Stimulated activated CD8-positive, alpha-beta memory T cell treated with anti-CD3 and anti-CD28 coated beads, Interleukin-4, amount 100 ng/mL, for 1 hour (primary cell): Measurements from ENCODE around the gene CD244.

Experiments
- DNase-seq, 2 donors: peaks; one replicate each; pipeline ENCODE4 v3.0.0-alpha.2; 2020; ENCODE audit warnings: low read depth in 2 of 2, low spot score in 1 of 2

CD244 gene

DNA sequence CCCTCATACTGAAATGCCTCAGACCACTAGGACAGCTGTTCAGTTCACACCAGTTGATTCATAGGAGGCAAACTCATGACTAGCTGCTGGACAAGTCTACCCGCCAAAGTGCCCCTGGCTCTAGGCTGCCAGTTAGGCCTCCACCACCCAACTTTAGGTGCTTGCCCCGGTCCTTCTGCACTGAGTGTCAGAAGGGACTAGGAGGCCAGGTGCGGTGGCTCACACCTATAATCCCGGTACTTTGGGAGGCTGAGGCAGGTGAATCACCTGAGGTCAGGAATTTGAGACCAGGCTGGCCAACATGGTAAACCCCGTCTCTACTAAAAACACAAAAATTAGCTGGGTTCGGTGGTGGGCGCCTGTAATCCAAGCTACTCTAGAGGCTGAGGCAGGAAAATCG is 47.8 kb downstream of the CD244 start:
- DNase-seq: no peak

DNA sequence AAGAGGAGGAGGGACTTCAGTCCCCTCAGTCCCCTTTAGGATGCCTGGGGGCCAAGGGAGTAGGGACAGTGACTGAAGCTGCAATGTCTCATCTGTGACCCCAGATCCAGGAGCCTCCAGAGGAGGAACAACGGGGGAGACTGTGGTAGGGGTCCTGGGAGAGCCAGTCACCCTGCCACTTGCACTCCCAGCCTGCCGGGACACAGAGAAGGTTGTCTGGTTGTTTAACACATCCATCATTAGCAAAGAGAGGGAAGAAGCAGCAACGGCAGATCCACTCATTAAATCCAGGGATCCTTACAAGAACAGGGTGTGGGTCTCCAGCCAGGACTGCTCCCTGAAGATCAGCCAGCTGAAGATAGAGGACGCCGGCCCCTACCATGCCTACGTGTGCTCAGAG is 48.4 kb downstream of the CD244 start:
- no peak for DNase-seq

DNA sequence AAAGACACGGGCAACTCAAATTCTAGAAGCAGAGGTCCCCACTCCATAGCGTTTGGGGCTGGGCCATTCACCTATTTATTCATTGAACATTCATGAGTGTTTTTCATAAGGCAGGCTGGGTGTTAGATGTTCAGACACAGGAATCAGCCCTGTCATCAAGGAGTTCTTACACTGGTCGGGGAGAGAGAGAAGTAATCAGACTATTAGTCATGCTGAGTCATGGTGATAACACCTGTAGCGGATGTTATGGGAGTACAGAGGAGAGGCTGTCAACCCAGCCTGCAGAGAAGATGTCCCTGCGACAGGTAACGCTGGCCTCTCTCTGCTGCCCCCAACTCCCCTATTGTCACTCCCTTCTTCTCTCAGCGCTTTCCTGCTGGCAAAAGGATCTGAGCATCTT is 49.5 kb downstream of the CD244 start:
- no peak for DNase-seq

DNA sequence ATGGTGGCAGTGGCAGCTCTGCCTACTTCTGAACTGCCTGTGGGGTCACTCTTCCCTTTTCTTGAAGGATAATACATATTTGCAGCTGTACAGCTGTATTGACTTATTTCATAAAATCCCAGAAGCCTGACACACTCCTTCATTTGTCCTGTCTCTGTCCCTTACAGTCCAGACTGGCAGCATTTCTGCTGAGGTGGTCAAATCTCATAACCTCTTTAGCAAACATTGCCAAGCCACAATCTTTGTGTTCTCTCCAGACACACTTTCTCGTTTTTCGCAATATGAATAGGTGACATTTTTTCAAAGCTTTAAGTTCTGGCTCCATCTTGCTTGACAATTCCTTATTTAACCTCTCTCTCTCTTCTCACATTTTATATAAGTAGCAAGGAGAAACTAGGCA is 51.5 kb downstream of the CD244 start:
- no peak for DNase-seq

DNA sequence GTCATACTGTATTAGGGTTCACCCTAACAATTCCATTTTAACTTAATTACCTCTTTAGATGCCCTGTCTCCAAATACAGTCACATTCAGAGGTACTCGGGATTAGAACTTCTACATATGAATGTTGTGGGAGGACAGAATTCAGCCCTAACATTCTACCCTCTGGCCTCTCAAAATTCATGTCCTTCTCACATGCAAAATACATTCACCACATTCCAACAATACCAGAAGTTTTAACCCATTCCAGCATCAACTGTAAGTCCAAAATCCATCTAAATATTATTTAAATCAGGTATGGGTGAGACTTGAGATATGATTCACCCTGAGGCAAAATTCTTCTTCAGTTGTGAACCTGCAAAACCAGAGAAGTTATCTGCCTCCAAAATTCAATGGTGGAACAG is 52.2 kb downstream of the CD244 start:
- no peak for DNase-seq

DNA sequence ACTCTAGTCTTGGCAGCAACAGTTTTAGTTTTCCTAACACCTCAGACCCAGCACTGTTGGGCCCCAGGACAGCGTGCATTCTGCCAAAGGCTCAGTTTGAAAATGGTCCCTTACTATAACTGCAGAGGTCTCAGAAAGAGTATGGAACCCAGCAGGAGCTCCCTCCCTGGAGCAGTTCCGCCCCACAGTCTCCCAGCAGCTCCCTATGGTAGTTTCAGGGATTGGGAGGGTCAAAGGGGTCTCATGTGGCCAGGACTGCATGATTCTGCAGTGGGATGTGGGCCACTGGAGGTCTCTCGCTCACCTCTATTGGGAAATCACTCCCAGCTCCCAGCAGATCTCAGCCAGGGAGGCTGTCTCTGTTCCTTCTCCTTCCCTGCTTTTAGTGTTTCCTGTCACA is 54.4 kb downstream of the CD244 start:
- DNase-seq: no peak

DNA sequence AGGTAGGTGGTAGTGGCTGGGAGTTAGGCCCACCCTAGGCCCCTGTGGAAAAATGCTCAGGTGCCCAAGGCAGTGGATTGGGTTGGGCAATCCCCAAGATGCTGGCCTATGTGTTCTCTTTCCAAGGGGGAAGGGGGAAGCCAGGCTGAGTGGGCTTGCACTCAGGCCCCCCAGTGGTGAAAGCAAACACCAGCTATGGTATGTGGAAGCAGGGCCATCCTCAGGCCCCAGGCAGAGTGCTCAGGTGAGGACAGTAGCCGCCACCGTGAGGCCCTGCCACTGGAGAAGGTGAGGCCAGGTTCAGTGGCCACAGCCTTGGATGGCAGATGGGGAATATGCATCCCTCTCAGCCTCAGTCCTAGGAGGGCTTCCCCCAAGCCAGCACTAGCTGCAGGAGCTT is 54.9 kb downstream of the CD244 start:
- DNase-seq: no peak

DNA sequence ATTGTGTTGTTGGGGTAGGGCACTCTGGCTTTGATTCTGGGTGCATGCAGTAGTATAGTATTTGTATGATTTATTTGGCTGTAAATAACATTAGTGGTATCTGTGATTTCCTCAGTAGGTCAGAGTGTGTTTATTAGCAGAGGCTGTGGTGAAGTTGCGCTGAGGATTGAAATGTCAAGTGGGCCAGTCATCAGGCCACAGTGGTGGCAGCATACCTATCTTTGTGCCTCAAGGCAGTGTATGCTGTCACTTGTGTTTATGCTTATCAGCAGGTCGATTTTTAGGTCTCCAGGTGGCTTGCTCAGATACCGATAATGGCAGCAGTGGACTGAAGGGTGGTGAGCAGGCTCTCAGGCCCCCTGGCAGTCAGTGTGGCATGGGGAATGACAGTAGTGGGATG is 55.4 kb downstream of the CD244 start:
- no peak for DNase-seq

DNA sequence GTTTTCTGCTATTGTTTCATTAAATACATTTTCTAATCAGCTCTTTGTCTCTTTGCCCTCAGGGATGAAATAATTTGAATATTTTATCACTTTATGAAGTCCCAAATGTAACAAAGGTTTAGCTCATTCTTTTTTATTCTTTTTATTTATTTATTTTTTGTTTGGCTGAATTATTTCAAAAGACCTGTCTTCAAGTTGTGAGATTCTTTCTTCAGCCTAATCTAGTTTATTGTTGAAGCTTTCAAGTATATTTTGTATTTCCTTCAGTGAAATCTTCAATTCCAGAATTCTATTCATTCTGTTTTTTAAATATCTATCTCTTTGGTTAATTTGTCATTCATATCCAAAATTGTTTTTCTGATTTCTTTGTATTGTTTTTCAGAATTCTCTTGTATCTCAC is 55.9 kb downstream of the CD244 start:
- no peak for DNase-seq

DNA sequence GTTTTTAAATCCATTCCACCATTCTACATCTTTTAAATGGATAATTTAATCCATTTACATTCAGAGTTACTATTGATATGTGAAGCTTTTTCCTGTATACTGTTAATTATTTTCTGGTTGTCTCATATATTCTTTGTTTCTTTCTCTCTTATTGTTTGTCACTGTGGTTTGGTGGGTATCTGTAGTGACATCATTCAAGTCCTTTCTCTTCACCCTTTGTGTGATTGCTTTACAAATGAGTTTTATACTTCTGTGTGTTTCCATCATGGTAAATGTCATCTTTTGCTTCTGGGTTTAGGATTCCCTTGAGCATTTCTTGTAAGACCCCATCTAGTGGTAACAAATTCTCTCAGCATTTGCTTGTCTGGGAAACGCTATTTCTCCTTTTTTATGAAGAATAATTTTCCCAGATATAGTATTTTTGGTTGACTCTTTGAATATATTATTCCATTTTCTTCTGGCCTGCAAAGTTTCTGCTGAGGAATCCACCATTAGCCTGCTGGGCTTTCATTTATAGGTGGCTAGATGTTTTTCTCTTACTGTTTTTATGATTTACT is 56.5 kb downstream of the CD244 start:
- DNase-seq: no peak

DNA sequence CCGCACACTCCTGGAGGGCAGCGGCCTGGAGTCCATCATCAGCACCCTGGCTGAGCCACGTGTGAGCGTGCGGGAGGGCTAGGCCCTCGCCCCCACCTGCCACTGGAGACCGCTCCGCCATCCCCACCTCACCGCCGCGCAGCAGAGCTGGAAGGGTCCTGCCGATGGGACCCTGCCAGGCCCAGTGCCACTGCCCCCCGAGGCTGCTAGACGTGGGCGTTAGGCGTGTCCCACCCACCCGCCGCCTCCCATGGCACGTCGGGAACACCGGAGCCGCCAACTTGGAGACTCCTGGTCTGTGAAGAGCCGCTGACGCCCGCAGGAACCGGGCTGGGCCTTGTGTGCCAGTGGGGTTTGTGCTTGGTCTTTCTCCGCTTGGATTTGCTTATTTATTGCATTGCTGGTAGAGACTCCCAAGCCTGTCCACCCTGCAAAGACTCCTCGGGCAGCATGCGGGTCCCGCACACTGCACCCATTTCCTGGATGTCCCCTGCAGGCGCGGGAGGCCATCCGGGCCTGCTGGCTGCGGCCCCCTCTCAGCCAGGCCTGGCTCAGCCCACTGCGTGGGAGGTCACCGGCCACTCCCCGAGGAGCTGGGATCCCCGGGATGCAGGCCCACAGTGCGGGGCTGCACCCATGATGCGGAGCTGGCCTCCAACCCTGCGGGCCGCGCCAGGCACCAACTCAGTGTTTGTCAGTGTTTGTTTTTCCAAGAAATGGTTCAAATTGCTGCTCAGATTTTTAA is 60.7 kb downstream of the CD244 start:
- no peak for DNase-seq

DNA sequence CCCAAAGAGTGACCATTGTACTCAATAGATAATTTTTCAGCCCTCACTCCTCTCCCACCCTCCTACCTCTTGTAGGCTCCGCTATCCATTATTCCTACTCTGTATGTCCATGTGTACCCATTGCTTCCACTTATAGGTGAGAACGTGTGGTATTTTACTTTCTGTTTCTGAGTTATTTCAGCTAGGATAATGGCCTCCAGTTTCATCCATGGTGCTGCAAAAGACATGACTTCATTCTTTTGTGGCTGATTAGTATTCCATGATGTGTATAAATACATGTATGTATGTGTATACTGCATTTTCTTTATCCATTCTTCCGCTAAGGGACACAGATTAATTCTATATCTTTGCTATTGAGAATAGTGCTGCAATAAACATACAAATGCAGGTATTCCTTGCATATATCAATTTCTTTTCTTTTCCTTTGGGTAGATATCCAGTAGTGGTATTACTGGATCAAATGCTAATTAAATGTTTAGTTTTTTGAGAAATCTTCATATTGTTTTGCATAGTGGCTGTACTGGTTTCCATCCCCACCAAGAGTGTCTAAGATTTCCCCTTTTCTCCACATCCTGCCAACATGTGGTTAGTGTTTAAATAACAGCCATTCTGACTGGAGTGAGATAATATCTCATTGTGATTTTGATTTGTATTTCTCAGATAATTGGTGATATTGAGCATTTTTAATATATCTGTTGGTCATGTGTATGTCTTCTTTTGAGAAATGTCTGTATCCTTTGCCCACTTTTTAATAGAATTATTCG is 61.9 kb downstream of the CD244 start:
- DNase-seq: no peak

DNA sequence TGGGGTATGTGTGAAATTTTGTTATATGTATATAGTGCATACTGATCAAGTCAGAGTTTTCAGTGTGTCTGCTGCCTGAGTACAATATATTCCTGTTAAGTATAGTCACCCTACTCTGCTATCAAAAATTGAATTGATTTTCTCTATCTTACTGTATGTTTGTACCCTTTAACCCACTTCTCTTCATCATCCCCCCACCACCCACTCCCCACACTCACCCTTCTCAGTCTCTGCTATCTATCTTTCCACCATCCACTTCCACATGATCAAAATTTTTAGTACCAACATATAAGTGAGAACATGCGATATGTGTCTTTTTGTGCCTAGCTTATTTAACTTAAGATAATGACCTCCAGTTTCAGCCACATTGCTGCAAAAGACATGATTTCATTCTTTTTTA is 62.5 kb downstream of the CD244 start:
- DNase-seq: no peak

DNA sequence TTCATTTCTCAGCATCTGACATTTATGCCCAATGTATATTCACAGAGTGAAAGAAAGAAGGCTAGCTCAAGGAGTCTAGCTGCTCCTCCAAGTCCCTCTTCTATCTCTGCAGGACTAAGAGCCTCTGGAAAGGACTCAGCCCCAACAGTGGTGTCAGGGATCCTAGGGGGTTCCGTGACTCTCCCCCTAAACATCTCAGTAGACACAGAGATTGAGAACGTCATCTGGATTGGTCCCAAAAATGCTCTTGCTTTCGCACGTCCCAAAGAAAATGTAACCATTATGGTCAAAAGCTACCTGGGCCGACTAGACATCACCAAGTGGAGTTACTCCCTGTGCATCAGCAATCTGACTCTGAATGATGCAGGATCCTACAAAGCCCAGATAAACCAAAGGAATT is 63.0 kb downstream of the CD244 start:
- no peak for DNase-seq

DNA sequence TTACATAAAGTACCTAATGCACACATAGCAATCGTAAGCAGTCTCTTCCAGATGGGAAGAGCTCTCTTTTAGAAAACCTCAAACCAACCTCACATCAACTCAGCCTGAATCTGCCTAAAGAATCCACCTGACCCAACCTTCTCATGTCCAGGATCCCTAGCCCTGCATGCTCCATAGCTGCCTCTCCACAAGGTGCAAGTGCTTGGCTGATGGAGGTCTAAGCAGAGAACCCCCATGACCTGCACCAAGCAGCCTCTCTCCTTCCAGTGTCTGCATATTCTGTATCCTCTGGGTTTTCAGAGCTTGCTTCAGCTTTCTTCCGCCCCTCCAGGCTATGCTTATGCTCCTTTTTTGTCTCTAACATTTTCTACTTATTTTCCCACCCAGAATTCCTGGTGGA is 64.2 kb downstream of the CD244 start:
- DNase-seq: no peak

DNA sequence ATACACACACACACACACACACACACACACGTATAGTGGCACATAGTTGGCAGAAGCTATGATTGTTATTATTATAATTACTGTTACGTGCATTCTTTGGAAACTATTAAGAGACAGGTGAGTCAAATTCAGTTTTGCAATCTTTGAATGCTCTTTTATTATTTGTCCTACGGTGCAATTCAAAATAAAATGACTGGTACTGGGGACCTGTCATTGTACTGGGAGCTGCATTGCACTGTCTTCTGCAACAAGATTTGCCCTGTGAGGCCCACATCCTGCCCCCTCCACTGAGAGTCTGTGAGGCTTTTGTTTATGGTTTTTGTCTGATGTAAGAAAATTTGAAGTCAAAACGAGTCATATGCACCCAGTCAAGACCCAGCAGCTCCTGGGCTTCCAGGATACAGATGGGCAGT is 64.8 kb downstream of the CD244 start:
- peak in 1 of 2 donors; percentile 27 for DNase-seq

DNA sequence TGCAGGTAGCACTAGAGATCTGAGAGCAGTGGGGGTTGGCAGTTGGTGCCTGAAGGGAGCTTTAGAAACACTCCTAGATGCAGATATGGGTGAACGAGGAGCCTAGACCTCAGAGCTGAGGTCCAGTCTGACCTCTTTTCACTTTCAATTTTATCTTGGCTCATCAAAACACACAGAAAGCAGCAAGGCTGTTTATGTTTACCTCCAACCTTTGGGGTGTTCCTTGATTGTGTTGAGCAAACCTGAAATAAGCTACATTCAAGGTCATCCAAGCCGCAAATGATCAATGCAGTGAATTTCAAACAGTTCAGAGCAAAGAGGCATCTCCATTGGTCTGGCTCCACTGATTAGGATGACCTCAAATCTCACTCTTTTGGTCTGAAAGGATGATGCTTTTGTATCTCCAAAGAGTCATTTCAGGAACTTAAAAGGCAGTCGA is 65.4 kb downstream of the CD244 start:
- no peak for DNase-seq

DNA sequence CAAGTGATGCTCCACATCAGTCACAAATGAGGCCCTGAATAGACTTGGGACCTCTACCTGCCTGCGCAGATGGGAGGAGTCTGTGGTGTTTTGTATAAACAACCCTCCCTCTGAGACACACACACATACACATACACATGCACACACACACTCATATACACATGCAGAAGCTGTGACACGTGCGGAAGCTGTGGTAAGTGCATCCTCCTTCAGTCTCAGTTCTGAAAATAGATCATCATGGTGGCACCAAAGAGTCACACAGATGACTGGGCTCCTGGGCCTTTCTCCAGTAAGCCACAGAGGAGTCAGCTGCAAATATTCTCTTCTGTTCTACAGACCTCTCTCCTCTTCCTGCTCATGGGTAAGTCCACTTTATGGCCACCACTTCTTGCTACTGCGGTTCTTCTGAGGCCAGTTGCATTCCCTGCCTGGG is 66.7 kb downstream of the CD244 start, which contains the start of gene LY9:
Gene LY9 (plus strand): TSS at position 224 of the 433 bp plus-strand sequence. CDS start 14 bp downstream, at position 238.
- peak; percentile 41 to 59 for DNase-seq

DNA sequence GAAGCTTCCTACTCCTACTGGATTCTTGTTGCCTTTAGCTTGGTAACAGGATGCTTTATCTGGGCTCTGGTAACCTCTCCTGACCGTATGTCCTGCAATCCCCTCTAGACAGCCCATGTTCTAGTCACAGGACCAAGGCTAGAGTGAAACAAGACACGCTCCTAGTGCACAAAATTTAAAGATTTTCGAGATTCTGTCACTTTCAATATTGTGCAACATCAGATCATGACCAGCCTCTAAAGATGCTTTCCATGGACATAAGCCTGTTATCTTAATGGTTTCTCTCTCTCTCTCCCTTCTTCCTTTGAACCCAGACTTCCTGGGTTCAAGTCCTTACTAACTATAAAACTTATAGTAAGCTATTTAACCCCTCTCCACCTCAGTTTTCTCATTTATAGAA is 68.3 kb downstream of the CD244 start:
- DNase-seq: no peak

DNA sequence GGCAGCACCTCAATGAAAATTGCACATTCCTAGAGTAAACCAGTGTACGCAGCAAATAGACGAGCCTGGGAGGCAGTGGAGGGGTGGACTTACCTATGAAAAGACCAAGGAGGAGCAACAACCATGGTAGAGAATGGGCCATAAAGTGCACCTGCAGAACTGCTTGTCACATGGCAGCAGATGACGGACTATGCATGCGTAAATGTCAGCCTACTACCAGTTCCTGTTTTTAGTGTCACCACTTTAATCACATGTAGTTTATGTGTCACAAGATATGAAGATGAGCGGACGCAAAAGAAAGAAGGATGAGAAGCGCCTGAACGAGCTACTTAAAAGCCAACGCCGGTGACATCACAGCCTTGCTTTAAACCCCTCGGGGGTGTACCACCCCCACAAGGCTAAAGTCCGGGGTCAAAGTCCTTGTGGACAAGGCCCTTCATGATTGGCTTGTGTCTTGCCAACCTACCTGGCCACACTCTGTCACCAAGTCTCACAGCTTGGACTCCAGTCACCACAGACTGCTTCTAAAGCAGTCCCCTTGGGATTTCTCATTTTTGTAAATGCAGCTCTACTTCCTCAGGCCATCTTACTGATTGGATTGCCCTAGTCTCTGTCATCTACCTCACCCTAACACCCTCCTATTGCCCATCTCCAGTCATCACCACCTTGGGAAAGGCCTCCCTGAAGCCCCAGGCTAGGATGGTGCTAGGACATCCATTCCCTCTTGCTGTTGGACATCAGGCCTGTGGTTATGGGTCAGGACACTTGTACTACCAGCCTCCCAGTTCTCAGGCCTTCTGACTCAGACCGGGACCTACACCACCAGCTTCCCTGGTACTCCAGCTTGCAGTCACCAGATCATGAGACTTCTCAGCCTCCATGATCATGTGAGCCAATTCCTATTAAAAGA is 72.7 kb downstream of the CD244 start:
- no peak for DNase-seq

DNA sequence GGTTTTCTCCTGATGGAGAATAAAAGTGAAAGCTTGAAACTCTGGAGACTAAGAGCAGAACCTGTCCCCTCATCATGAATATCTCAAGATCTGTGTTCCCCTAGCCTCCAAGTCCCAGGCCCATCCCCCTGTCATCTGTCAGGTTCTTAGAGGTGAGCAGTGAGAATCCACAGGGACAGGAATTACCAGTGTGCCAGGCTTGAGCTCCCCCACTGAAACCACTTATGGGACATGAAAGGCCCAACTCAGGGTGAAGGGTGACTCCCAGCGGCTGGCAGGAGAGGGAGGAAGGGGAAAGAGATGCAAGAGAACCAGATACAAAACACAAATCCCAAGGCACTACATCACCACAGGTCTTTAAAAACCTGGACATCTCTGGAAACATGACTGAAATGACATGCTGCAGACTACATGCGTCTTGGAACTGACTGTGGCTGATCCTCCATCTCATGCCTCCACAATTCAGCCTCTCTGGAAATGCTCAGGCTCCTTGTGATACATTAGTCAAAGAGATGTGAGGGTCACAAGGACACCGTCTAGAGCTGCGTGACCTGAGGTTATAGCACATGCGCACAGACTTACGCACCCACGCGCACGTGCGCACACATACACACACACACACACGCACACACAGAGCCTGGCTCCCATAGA is 73.5 kb downstream of the CD244 start:
- no peak for DNase-seq
